GM11168 (cell line): ENCODE measurements around the gene DHRS7C.

Experiments used
- in situ Hi-C: fragments of 300-500 bp; cut with MboI; formaldehyde crosslinking; loops from one replicate; pipeline ENCODE4 v1.12.0; 2022; ENCODE audit warnings: low sequenced_read_pairs; ENCODE audit not compliant: unreplicated experiment

The DHRS7C gene

DNA sequence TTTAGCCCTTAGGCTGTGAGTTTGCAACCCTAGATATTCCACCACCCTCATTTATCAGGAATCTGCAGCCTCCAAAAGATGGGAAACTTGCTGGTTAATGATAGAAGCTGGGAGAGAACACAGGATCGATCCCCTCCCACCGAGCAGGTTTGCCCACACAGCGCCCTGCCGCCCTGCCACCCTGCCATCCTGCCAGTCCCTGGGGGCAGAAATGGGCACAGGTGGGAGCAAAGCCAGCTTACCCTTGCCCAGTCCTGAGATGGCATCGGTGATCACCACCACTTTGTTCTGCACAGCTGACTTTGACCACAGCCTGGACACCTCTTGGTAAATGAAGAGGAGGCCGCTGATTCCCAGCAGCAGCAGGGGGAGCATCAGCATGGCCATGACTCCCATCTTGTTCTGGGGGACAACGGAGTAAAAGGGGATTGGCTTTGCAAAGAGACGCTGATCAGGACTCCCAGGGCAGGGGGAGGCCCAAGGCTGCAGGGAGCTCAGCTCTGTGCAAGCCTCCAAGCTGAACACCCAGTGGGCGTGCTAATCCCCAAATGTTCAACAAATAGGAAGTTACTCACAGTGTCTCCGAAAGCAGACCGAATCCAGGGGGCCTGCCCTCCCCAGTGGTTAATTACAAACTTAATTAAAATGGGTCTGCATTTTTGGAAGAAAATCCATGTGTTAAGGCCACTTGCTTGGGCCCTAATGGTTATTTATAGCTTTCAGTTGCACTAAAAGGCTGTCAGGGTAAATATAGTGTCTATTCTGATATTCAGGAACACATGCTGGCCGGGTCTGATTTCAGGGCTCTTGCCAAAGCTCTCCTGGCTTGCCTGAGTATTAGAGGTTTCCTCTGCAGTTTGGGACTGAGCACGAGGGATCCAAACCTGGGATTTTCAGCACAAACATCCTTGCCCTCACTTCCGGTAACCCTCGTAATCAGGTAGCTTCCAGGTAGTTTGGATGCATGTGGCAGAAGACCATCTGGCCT, at the start of gene DHRS7C:
DHRS7C (minus strand) TSS at position 704 of the 988 bp plus-strand sequence; CDS start at position 396, 308 bp downstream.
- in situ Hi-C loops: no loop called here

DNA sequence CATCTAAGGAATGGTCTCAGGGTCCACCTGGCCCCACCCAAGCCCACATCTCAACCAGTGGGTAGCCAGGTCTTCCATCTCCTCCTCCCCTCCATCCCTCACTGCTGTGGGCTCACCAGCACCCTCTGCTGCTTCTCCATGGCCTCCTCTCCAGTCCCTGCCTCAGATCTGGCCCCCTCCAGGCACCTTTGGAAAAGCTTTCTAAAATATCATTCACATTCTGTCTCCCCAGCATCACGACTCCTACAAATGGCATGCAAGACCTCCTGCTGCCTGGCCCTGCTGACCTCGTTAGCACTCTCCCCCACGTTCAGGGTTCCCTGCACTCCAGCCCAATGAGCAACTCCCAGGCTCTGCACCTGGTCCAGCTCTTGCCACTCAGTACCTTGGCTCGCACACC, 48.0 kb upstream of the DHRS7C start:
- in situ Hi-C loops: no loop called here

DNA sequence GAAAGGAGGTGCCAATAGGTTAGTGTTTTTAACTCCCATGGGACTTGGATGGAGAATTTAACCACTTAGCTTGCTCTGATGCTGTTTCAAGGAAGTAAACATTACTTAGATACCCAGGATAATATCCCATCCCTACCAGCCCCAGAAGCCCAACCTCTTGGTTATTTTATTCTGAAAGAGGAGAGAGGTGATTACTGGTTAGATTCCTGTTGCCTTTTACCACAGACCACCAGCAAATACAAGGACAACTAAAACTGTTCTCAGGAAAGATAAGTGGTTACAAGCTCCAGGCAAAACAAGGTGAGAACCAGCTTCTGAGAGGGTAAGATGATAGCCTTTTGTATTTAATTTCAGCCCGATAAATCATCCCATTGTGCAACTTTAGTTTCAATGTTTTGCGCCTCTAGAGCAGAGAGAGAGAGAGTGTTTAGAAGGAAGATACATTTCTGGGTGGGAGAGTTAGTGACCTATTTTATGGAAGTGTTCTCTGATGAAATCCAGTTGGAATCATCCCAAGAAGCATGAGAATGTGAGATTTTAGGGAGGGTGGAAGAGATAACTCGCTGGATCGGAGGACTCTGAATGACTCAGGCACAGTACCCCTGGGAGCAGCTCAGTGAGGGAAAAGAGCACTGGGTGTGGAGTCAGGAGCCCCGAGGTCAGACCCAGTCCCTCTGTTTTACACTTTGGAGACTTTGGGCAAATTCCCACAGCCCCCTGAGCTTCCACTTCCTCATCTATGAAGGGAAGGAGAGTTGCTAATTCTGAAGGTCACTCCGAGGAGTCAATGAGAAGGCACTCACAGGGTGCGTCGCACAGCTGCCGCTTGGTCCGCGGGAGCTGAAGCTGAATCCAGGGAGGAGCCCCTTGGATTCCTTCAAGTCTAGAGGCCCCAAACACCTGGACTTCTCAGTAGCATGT, 46.4 kb upstream of the DHRS7C start:
- in situ Hi-C loops: no loop called here

DNA sequence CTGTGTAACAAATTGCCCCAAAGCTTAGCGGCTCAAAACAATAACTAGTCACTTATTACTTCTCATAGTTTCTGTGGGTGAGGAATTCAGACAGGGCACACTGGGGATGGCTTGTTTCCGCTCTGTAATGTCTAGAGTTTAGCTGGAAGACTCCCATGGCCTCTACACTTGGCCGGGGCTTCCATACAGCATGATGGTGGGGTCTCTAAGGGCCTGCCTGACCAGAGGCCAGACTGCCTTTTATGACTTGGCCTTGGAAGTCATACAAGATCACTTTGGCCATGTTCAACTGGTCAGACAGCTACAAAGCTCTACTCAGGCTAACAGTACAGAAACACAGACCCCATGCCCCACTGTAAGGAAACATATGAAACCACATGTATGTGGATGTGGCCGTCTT, 42.5 kb upstream of the DHRS7C start:
- in situ Hi-C loops: no loop called here

- in situ Hi-C loops: no loop called here
These were observed 39.3 kb upstream of the DHRS7C start for GRCh38 chr17:9830711-9831110.

GRCh38 chr17:9829343-9829742, 38.0 kb upstream of the DHRS7C start:
- in situ Hi-C loops: no loop called here

GRCh38 chr17:9828296-9829295, 37.2 kb upstream of the DHRS7C start:
- in situ Hi-C loops: no loop called here

DNA sequence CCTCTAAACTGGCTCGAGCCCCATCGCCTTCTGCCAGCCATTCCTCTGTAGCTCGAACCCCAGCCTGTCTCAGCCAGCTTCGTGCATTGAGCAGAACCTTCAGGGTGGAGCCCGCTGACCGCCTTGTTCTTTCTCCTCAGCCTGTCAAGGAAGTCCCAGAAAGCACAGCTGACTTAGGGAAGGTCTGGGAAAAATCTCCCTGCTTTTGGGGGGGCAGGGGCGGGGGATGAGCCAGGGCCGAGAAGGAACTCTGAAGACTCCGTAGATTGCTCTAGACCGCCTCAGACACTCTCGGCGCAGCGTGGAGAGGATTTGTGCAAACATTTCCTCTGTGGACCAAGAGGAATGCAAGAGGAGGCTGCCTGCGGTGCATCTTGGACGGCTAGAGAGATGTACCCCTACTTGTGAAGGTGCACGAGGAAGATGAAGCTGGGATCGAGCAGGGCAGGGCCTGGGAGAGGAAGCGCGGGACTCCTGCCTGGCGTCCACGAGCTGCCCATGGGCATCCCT, 34.3 kb upstream of the DHRS7C start, which contains the start of gene GLP2R:
GLP2R (plus strand) TSS at position 284 of the 510 bp plus-strand sequence; CDS start at position 424, 140 bp downstream.
- in situ Hi-C loops: no loop called here

- in situ Hi-C loops: no loop called here
These were observed 33.5 kb upstream of the DHRS7C start for GRCh38 chr17:9824797-9825338.

- in situ Hi-C loops: no loop called here
These were observed 32.7 kb upstream of the DHRS7C start for GRCh38 chr17:9824094-9824493.

GRCh38 chr17:9821921-9822320, 30.5 kb upstream of the DHRS7C start, which contains the start of gene GSG1L2:
Gene GSG1L2 (minus strand): TSS chr17:9822079. CDS start chr17:9822071, 8 bp downstream.
- in situ Hi-C loops: no loop called here

DNA sequence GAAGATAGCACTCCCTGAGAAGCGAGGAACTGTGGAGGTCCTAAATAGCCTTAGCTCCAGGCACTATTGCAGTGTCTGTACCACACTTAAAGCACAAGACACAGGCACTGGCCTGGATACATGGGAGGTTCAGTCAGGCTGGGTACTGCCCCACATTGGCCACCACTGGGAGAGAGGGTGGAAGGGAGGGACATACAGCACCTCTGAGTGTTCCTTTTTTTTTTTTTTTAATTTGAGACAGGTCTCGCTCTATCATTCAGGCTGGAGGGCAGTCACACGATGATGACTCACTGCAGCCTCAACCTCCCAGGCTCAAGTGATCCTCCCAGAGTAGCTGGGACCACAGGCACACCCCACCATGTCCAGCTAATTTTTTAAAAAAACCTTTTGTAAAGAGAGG, 29.1 kb upstream of the DHRS7C start:
- in situ Hi-C loops: no loop called here

- in situ Hi-C loops: no loop called here
These were observed 27.4 kb upstream of the DHRS7C start for GRCh38 chr17:9818760-9819159.

- in situ Hi-C loops: no loop called here
These were observed 25.7 kb upstream of the DHRS7C start for GRCh38 chr17:9817086-9817485.

DNA sequence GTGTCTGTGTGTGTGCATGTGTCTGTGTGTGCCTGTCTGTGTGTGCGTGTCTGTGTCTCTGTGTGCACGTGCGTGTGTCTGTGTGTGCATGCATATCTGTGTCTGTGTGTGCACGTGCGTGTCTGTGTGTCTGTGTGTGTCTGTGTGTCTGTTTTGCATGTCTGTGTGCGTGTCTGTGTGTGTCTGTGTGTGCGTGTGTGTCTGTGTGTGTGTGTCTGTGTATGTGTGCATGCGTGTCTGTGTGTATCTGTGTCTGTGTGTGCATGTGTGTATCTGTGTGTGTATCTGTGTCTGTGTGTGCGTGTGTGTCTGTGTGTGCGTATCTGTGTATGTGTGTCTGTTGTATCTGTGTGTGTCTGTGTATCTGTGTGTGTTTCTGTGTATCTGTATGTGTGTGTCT, 25.1 kb upstream of the DHRS7C start:
- in situ Hi-C loops: no loop called here

GRCh38 chr17:9814337-9814945, 23.0 kb upstream of the DHRS7C start:
- in situ Hi-C loops: no loop called here

- in situ Hi-C loops: no loop called here
These were observed 21.8 kb upstream of the DHRS7C start for GRCh38 chr17:9813166-9813565.

DNA sequence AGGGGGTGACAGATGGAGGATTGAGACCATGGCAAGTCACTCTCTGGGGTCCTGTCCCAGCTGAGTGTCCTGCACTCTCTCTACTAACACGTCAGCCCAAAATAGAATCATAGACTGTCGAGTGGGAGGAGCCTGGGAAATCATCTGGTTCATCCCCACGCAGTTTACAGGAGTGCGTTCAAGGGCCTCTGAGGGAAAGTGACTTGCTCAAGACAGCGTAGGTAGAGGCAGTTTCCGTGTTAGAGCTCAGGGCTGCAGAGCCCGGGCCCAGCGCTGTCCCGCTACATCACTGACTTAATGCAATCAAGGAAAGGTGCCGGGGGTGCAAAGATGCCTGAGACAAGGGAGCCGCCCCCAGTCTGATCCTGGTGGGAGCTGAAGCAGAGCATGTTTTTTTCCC, 20.1 kb upstream of the DHRS7C start:
- in situ Hi-C loops: no loop called here

DNA sequence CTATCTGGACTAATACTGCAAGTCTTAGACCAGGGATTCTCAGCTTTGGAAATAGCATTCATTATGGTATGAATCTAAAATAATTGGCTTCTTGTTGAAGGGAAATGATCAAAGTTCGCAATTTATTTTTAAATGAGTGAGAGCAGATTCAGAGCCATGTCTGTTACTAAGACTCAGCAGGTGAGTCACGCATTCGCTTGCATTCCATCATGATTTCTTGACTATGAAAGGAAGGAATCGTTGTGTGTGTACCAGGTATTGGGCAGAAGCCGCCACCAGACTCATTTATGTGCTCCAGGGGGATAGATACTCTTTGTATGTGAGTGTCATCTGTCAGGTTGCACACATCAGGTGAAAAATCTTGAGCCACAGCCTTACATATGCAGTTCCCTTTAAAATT, 19.7 kb upstream of the DHRS7C start:
- in situ Hi-C loops: no loop called here
